IPS DF 4.7 (cell line): ENCODE measurements around the gene KRTAP1-1.
"Not testable (repeated sequence)": the region's sequence is repeated elsewhere in the genome, so short reads cannot be mapped to it uniquely, and the experiment has no call there.

Source experiments
- DNase-seq: peaks from one replicate; pipeline ENCODE4 v3.0.0-alpha.2; 2013; ENCODE audit warnings: low spot score; ENCODE audit errors: extremely low read depth

KRTAP1-1 gene

GRCh38 chr17:41040783-41041571 is at the start of gene KRTAP1-1:
Gene KRTAP1-1 (minus strand): TSS chr17:41041450. CDS start chr17:41041397, 53 bp downstream.
- DNase-seq, result not testable (repeated sequence)

- DNase-seq, result not testable (repeated sequence)
These were observed 47.6 kb upstream of the KRTAP1-1 start for GRCh38 chr17:41088760-41089352.

- DNase-seq, result not testable (repeated sequence)
These were observed 43.0 kb upstream of the KRTAP1-1 start, which contains the start of gene KRTAP4-7 for GRCh38 chr17:41084100-41084856. Gene KRTAP4-7 (plus strand): TSS chr17:41084150. CDS start chr17:41084207, 57 bp downstream.

GRCh38 chr17:41083427-41083826 is 42.2 kb upstream of the KRTAP1-1 start:
- not testable (repeated sequence) for DNase-seq

- no peak for DNase-seq
These were observed 41.4 kb upstream of the KRTAP1-1 start for GRCh38 chr17:41082626-41083025.

- DNase-seq, result no peak
These were observed 35.5 kb upstream of the KRTAP1-1 start for GRCh38 chr17:41076788-41077187.

- no peak for DNase-seq
These were observed 32.4 kb upstream of the KRTAP1-1 start for GRCh38 chr17:41073676-41074075.

- DNase-seq, result no peak
These were observed 30.5 kb upstream of the KRTAP1-1 start for GRCh38 chr17:41071606-41072360.

GRCh38 chr17:41069031-41069430 is 27.8 kb upstream of the KRTAP1-1 start:
- DNase-seq, result no peak

- DNase-seq, result no peak
These were observed 26.0 kb upstream of the KRTAP1-1 start for GRCh38 chr17:41067281-41067680.

GRCh38 chr17:41065829-41066624 is 24.8 kb upstream of the KRTAP1-1 start, which contains the start of gene KRTAP2-4:
Gene KRTAP2-4 (minus strand): TSS chr17:41065879. CDS start chr17:41065845, 34 bp downstream.
- DNase-seq, result no peak

- DNase-seq, result not testable (repeated sequence)
These were observed 23.9 kb upstream of the KRTAP1-1 start for GRCh38 chr17:41065016-41065689.

GRCh38 chr17:41064301-41064700 is 23.1 kb upstream of the KRTAP1-1 start:
- DNase-seq, result no peak

- DNase-seq, result no peak
These were observed 22.2 kb upstream of the KRTAP1-1 start for GRCh38 chr17:41063449-41063848.

GRCh38 chr17:41061964-41062363 is 20.7 kb upstream of the KRTAP1-1 start:
- DNase-seq, result no peak

GRCh38 chr17:41060052-41060604 is 18.9 kb upstream of the KRTAP1-1 start, which contains the start of gene KRTAP2-3:
Gene KRTAP2-3 (minus strand): TSS chr17:41060114. CDS start chr17:41060050, 64 bp downstream.
- DNase-seq, result no peak

GRCh38 chr17:41059276-41060051 is 18.2 kb upstream of the KRTAP1-1 start:
- not testable (repeated sequence) for DNase-seq

- DNase-seq, result no peak
These were observed 17.5 kb upstream of the KRTAP1-1 start for GRCh38 chr17:41058741-41059140.
